ENCODE measurements around the gene OSBPL10. TPM values are rescaled to one million over a fixed set of nuclear protein-coding genes. Genes with fewer than 3 reads are reported as not detected.

OSBPL10 gene
- total RNA-seq, 1 donor from 2014 or later = 3.8 TPM

DNA sequence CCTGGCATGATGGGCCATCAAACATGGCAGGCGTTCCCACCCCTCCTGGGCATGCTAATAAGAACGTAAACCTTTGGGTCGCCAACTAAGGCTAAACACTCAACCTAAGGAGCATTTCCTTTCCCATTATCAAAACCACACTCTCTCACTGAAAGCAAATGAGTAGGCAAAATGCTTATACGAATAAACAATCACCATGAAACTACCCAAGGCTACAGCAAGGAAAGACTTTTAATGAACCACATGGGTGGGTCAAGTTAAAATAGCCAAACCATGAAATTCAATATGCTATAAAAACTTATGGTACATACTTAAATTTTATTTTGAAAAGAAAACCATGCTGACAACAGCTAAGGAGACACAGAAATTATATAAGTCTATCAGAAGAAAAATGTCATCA lies 180.6 kb downstream of the OSBPL10 start:
- no peak overlapping the region for H3K4me3 Mint-ChIP-seq (ENCODE audit: unreplicated experiment)
- TF ChIP-seq, protein P1, sequence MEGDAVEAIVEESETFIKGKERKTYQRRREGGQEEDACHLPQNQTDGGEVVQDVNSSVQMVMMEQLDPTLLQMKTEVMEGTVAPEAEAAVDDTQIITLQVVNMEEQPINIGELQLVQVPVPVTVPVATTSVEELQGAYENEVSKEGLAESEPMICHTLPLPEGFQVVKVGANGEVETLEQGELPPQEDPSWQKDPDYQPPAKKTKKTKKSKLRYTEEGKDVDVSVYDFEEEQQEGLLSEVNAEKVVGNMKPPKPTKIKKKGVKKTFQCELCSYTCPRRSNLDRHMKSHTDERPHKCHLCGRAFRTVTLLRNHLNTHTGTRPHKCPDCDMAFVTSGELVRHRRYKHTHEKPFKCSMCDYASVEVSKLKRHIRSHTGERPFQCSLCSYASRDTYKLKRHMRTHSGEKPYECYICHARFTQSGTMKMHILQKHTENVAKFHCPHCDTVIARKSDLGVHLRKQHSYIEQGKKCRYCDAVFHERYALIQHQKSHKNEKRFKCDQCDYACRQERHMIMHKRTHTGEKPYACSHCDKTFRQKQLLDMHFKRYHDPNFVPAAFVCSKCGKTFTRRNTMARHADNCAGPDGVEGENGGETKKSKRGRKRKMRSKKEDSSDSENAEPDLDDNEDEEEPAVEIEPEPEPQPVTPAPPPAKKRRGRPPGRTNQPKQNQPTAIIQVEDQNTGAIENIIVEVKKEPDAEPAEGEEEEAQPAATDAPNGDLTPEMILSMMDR (IDR thresholded peaks at IDR 0.05; ENCODE audit: partially characterized antibody, unreplicated experiment) = no peak
- H3K9me3 Mint-ChIP-seq (ENCODE audit: unreplicated experiment) = no peaks in the 10 kb centered on the region
- H3K27ac Mint-ChIP-seq (ENCODE audit: unreplicated experiment) = no peak overlapping the region
- DNase-seq = no peak
- no peaks in the 10 kb centered on the region for H3K36me3 Mint-ChIP-seq (ENCODE audit: unreplicated experiment)
- H3K4me1 Mint-ChIP-seq (ENCODE audit: low read depth, unreplicated experiment) = no peaks in the 10 kb centered on the region
- H3K27me3 Mint-ChIP-seq (ENCODE audit: unreplicated experiment) = no peaks in the 10 kb centered on the region

DNA sequence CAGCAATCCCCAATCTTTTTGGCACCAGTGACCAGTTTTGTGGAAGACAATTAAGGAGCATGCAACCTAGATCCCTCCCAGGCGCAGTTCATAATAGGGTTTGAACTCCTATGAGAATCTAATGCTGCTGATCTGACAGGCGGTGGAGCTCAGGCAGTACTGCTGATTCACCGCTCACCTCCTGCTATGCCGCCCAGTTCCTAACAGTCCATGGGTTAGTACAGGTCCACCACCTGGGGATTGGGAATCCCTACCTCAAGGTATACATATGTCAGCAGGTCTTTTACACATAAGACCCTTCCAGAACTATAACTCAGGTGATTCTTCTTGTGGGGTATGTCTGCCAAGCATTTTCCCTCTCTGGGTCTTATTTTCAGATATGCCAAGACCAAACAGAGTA lies 182.2 kb downstream of the OSBPL10 start:
- TF ChIP-seq, protein P1 (IDR thresholded peaks at IDR 0.05; ENCODE audit: partially characterized antibody, unreplicated experiment) = no peak
- H3K9me3 Mint-ChIP-seq (ENCODE audit: unreplicated experiment) = peaks cover 2% of the 10 kb centered on the region
- no peak overlapping the region for H3K27ac Mint-ChIP-seq (ENCODE audit: unreplicated experiment)
- H3K4me3 Mint-ChIP-seq (ENCODE audit: unreplicated experiment) = no peak overlapping the region
- no peaks in the 10 kb centered on the region for H3K27me3 Mint-ChIP-seq (ENCODE audit: unreplicated experiment)
- DNase-seq = no peak
- H3K36me3 Mint-ChIP-seq (ENCODE audit: unreplicated experiment) = no peaks in the 10 kb centered on the region
- H3K4me1 Mint-ChIP-seq (ENCODE audit: low read depth, unreplicated experiment) = no peaks in the 10 kb centered on the region

GRCh38 chr3:31793821-31794220 lies 187.2 kb downstream of the OSBPL10 start:
- Mint-ChIP-seq H3K36me3 (ENCODE audit: unreplicated experiment) (no peaks in the 10 kb centered on the region), H3K27ac (ENCODE audit: unreplicated experiment) (no peak overlapping the region), H3K27me3 (ENCODE audit: unreplicated experiment) (no peaks in the 10 kb centered on the region), H3K4me1 (ENCODE audit: low read depth, unreplicated experiment) (peaks cover 17% of the 10 kb centered on the region), H3K4me3 (ENCODE audit: unreplicated experiment) (no peak overlapping the region), H3K9me3 (ENCODE audit: unreplicated experiment) (peaks cover 2% of the 10 kb centered on the region)
- TF ChIP-seq, protein P1 (IDR thresholded peaks at IDR 0.05; ENCODE audit: partially characterized antibody, unreplicated experiment) = no peak
- no peak for DNase-seq

DNA sequence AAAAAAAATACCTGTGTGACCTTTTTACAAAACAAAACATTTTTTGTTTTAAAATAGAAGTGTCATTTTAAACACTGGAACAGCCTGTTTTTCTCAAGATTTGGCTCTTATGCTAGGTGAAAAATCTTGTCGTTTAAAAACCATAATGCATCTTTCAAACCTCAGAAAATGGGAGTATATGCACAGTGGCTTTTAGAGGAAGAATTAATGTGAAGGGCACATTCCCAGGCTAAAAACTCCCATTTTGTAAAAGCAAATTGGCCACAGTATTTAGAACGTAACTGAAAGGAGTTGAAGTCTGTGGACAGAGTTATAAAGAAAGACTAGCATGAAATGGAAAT lies 190.0 kb downstream of the OSBPL10 start:
- Mint-ChIP-seq H3K27me3 (ENCODE audit: unreplicated experiment) (no peaks in the 10 kb centered on the region), H3K27ac (ENCODE audit: unreplicated experiment) (no peak overlapping the region), H3K36me3 (ENCODE audit: unreplicated experiment) (no peaks in the 10 kb centered on the region), H3K4me3 (ENCODE audit: unreplicated experiment) (no peak overlapping the region), H3K4me1 (ENCODE audit: low read depth, unreplicated experiment) (peaks cover 18% of the 10 kb centered on the region), H3K9me3 (ENCODE audit: unreplicated experiment) (peaks cover 2% of the 10 kb centered on the region)
- DNase-seq = no peak
- TF ChIP-seq, protein P1 (IDR thresholded peaks at IDR 0.05; ENCODE audit: partially characterized antibody, unreplicated experiment) = no peak

GRCh38 chr3:31790193-31791089 lies 190.6 kb downstream of the OSBPL10 start:
- peaks cover 18% of the 10 kb centered on the region for H3K4me1 Mint-ChIP-seq (ENCODE audit: low read depth, unreplicated experiment)
- no peaks in the 10 kb centered on the region for H3K36me3 Mint-ChIP-seq (ENCODE audit: unreplicated experiment)
- DNase-seq = no peak
- H3K4me3 Mint-ChIP-seq (ENCODE audit: unreplicated experiment) = no peak overlapping the region
- peaks cover 2% of the 10 kb centered on the region for H3K9me3 Mint-ChIP-seq (ENCODE audit: unreplicated experiment)
- no peaks in the 10 kb centered on the region for H3K27me3 Mint-ChIP-seq (ENCODE audit: unreplicated experiment)
- TF ChIP-seq, protein P1 (IDR thresholded peaks at IDR 0.05; ENCODE audit: partially characterized antibody, unreplicated experiment) = no peak
- H3K27ac Mint-ChIP-seq (ENCODE audit: unreplicated experiment) = no peak overlapping the region

Measured in glutamatergic neuron (in vitro differentiated cells).